Testis (tissue), 2 donors: ENCODE data around the gene GNPDA1.

ENCODE experiments used
- POLR2A ChIP-seq: fragments of 450-650 bp; IDR thresholded peaks from one replicate; pipeline ENCODE4 v1.6.1; 2017; ENCODE audit warnings: antibody characterized with exemption, mild to moderate bottlenecking, moderate library complexity
- TF ChIP-seq, protein P1 (sequence below), 3 experiments: fragments of 450-650 bp in 2 of 3; fragments of 200-600 bp in 1 of 3; sonication (generic) in 1 of 3; IDR thresholded peaks; one replicate each; pipeline ENCODE4 v1.5.1; 2016 to 2019; ENCODE audit warnings: antibody characterized with exemption in 3 of 3, mild to moderate bottlenecking in 2 of 3, moderate library complexity in 1 of 3

DNA sequence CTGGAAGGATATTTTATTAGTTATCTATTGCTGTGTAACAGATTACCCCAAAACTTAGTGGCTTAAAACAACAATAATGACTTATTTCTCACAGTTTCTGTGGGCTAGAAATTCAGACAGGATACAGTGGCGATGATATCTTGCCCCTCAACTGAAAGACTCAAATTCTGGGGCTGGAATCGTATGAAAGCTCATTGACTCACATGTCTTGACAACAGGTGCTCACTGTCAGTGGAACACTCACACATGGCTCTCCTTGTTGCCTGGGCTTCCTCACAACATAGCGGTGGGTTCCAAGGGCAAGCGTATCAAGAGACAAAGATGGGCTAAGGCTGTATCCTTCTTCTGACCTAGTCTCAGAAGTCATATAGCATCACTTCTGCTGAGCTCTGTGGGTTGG lies 3.7 kb upstream of the GNPDA1 start:
- no peak for TF ChIP-seq POLR2A
- TF ChIP-seq, protein P1, sequence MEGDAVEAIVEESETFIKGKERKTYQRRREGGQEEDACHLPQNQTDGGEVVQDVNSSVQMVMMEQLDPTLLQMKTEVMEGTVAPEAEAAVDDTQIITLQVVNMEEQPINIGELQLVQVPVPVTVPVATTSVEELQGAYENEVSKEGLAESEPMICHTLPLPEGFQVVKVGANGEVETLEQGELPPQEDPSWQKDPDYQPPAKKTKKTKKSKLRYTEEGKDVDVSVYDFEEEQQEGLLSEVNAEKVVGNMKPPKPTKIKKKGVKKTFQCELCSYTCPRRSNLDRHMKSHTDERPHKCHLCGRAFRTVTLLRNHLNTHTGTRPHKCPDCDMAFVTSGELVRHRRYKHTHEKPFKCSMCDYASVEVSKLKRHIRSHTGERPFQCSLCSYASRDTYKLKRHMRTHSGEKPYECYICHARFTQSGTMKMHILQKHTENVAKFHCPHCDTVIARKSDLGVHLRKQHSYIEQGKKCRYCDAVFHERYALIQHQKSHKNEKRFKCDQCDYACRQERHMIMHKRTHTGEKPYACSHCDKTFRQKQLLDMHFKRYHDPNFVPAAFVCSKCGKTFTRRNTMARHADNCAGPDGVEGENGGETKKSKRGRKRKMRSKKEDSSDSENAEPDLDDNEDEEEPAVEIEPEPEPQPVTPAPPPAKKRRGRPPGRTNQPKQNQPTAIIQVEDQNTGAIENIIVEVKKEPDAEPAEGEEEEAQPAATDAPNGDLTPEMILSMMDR (IDR thresholded peaks at IDR 0.05): no peak
